ENCODE data around the gene MMP25. TPM values are rescaled to one million over a fixed set of nuclear protein-coding genes. Genes with fewer than 3 reads are reported as not detected.
"Not testable (repeated sequence)": the region's sequence is repeated elsewhere in the genome, so short reads cannot be mapped to it uniquely, and the experiment has no call there.

Gene MMP25
- total RNA-seq, 3 donors from 2014 or later (not counting 1 experiment from before 2014, with no cell fraction given): 2.0 to 62.2 (median 5.6) TPM

- peaks cover 73% of the 10 kb centered on the region for H3K4me1 ChIP-seq (ENCODE audit: control insufficient read depth, insufficient read depth, low read length)
- H3K36me3 Mint-ChIP-seq: no peaks in the 10 kb centered on the region
- H3K36me3 ChIP-seq (ENCODE audit: control insufficient read depth, insufficient read depth, low read length): peaks cover 13% of the 10 kb centered on the region
- peak overlapping the region; percentile 96 for H3K4me3 Mint-ChIP-seq
- H3K27ac Mint-ChIP-seq: peak overlapping the region; percentile 92 to 95
- 74% methylated on average over 7 of the region's 7 CpGs for WGBS (ENCODE audit: insufficient coverage)
- ATAC-seq: no peak
- peak in 1 of 2 donors; percentile 33 for DNase-seq
- H3K4me1 Mint-ChIP-seq: peaks cover 41 to 73% of the 10 kb centered on the region in 2 donors
- no peaks in the 10 kb centered on the region for H3K9me3 Mint-ChIP-seq
- intact Hi-C loops (cut with micrococcal nuclease): no loop called here
- H3K9me3 ChIP-seq (ENCODE audit: control insufficient read depth, insufficient read depth, low read length): no peaks in the 10 kb centered on the region
- H3K27me3 ChIP-seq (ENCODE audit: control insufficient read depth, insufficient read depth, low read length): no peaks in the 10 kb centered on the region
- H3K27ac ChIP-seq (ENCODE audit: low read length): peak overlapping the region; percentile 90
- peak overlapping the region; percentile 55 for H3K4me3 ChIP-seq (ENCODE audit: low read length)
- no peak for TF ChIP-seq CTCF (IDR thresholded peaks at IDR 0.05)
- no peaks in the 10 kb centered on the region for H3K27me3 Mint-ChIP-seq (ENCODE audit: low read depth in 2 of 2)
These were observed 20.0 kb downstream of the MMP25 start for GRCh38 chr16:3066440-3066748.

GRCh38 chr16:3068487-3068886, 22.1 kb downstream of the MMP25 start:
- peak overlapping the region; percentile 55 for H3K4me3 ChIP-seq (ENCODE audit: low read length)

GRCh38 chr16:3069146-3069545, 22.8 kb downstream of the MMP25 start:
- ATAC-seq; H3K4me3 ChIP-seq (ENCODE audit: low read length); intact Hi-C loops (cut with micrococcal nuclease); H3K27me3 ChIP-seq (ENCODE audit: control insufficient read depth, insufficient read depth, low read length); H3K9me3 ChIP-seq (ENCODE audit: control insufficient read depth, insufficient read depth, low read length); H3K9me3 Mint-ChIP-seq; H3K27me3 Mint-ChIP-seq (ENCODE audit: low read depth in 2 of 2); H3K36me3 Mint-ChIP-seq; DNase-seq: not testable (repeated sequence)
- H3K27ac ChIP-seq (ENCODE audit: low read length): peak overlapping the region; percentile 41
- H3K4me3 Mint-ChIP-seq: peak overlapping the region; percentile 73
- peaks cover 99% of the 10 kb centered on the region for H3K4me1 ChIP-seq (ENCODE audit: control insufficient read depth, insufficient read depth, low read length)
- 89% methylated on average over 10 of the region's 11 CpGs for WGBS (ENCODE audit: insufficient coverage)
- peak overlapping the region; percentile 92 to 95 for H3K27ac Mint-ChIP-seq
- peaks cover 63 to 85% of the 10 kb centered on the region in 2 donors for H3K4me1 Mint-ChIP-seq
- H3K36me3 ChIP-seq (ENCODE audit: control insufficient read depth, insufficient read depth, low read length): peaks cover 13% of the 10 kb centered on the region

More at GRCh38 chr16:3068487-3068886, 22.1 kb downstream of the MMP25 start:
- H3K9me3 ChIP-seq (ENCODE audit: control insufficient read depth, insufficient read depth, low read length): no peaks in the 10 kb centered on the region
- intact Hi-C loops (cut with micrococcal nuclease): no loop called here
- 46% methylated on average over 3 of the region's 4 CpGs for WGBS (ENCODE audit: insufficient coverage)
- Mint-ChIP-seq H3K36me3 (no peaks in the 10 kb centered on the region), H3K4me1 (peaks cover 57 to 84% of the 10 kb centered on the region in 2 donors), H3K4me3 (peak overlapping the region; percentile 96), H3K27ac (peak overlapping the region; percentile 92 to 95), H3K9me3 (no peaks in the 10 kb centered on the region), H3K27me3 (ENCODE audit: low read depth in 2 of 2) (no peaks in the 10 kb centered on the region)
- TF ChIP-seq CTCF (IDR thresholded peaks at IDR 0.05): no peak
- no peaks in the 10 kb centered on the region for H3K27me3 ChIP-seq (ENCODE audit: control insufficient read depth, insufficient read depth, low read length)
- H3K36me3 ChIP-seq (ENCODE audit: control insufficient read depth, insufficient read depth, low read length): peaks cover 13% of the 10 kb centered on the region
- peak overlapping the region; percentile 69 for H3K27ac ChIP-seq (ENCODE audit: low read length)
- DNase-seq: peak in 1 of 2 donors; percentile 37
- ATAC-seq: no peak
- peaks cover 94% of the 10 kb centered on the region for H3K4me1 ChIP-seq (ENCODE audit: control insufficient read depth, insufficient read depth, low read length)

GRCh38 chr16:3070608-3071111, 24.3 kb downstream of the MMP25 start:
- H3K9me3 Mint-ChIP-seq: no peaks in the 10 kb centered on the region
- H3K27ac ChIP-seq (ENCODE audit: low read length): peak overlapping the region; percentile 2
- H3K4me3 ChIP-seq (ENCODE audit: low read length): no peak overlapping the region
- H3K36me3 Mint-ChIP-seq: no peaks in the 10 kb centered on the region
- peak overlapping the region; percentile 92 to 95 for H3K27ac Mint-ChIP-seq
- ATAC-seq (no peak), DNase-seq (no peak)
- H3K27me3 ChIP-seq (ENCODE audit: control insufficient read depth, insufficient read depth, low read length): no peaks in the 10 kb centered on the region
- no peaks in the 10 kb centered on the region for H3K9me3 ChIP-seq (ENCODE audit: control insufficient read depth, insufficient read depth, low read length)
- no peaks in the 10 kb centered on the region for H3K27me3 Mint-ChIP-seq (ENCODE audit: low read depth in 2 of 2)
- intact Hi-C loops (cut with micrococcal nuclease): no loop called here
- peaks cover 99% of the 10 kb centered on the region for H3K4me1 ChIP-seq (ENCODE audit: control insufficient read depth, insufficient read depth, low read length)
- no peak for TF ChIP-seq CTCF (IDR thresholded peaks at IDR 0.05)
- peaks cover 13% of the 10 kb centered on the region for H3K36me3 ChIP-seq (ENCODE audit: control insufficient read depth, insufficient read depth, low read length)
- WGBS (ENCODE audit: insufficient coverage): 92% methylated on average over 9 of the region's 9 CpGs
- H3K4me1 Mint-ChIP-seq: peaks cover 74 to 89% of the 10 kb centered on the region in 2 donors
- H3K4me3 Mint-ChIP-seq: peak overlapping the region; percentile 73

Measured in natural killer cell (primary cell).